ENCODE data around the gene MTFR2.

MTFR2 gene

DNA sequence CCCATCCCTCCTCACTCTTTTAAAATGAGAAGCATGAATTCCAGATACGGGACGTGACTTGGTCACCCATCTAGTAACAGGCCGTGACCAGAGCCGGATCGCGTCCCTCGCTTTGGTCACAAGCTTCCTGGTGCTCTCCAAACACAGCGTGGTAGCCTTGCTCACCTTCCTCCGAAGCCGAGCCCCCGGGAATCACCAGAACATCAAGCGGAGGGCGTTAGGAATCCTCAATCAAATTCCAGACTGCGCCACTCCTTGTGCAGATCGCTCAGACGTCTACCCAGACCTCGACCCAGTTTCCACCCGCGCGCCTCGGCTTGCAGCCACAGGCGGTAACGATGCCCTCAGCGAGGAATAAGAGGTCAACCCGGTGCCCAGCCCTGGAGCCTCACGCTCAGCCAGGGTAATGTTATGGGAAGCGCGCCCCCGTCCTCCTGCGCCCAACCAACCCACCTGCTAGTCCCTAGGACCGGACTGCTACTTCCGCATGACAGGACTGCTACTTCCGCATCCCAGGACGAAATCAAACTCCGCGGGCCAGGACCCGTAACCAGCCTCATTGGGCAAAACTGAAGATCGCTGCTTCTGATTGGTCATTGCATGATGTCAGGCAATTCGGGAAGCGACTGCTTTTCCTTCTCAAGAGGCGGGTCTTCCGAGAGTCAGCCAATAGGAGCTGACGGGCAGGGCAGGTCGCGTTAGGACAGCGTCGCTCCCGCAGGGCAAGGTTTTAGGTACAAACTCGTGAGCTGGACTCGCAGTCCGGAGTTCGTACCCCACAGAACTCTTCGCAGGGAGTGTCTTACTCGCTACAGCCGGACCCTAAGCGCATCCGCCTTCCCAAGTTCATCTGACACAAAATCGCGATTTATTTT, at the start of gene MTFR2:
Gene MTFR2, minus strand, starts transcription at position 501 of the 875 bp plus-strand sequence. CDS start 1,212 bp downstream, outside the sequence.
- peak; percentile 93 for DNase-seq

GRCh38 chr6:136294621-136295020, 44.5 kb upstream of the MTFR2 start:
- DNase-seq = no peak

DNA sequence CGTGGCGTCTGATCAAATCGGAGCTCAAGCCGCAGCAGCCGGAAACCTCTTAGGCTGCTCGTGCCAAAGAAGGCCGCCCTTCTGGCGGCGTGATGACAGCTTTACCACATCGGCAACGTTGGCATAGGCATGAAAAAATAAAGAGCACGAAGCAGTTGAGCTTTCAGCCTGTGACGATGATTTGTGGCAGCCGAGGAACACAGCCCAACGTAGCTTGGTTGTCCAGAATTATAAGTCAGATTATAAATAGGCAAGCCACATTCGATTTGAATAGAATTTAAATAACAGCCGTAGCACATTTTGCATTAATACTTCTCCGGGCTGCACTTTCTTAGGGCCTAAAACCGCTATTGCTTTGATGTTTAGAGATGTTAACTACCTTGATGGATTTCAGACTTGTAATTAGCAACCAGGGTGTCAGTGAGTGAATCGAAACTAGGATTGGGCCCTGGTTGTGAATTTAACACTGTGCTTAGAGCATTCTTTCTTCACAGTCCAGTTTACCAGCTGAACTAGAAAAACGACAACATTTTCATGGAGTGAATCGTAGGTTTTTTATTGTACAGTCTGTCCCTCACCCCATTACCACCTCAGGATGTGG, 40.4 kb upstream of the MTFR2 start:
- peak; percentile 9 for DNase-seq

DNA sequence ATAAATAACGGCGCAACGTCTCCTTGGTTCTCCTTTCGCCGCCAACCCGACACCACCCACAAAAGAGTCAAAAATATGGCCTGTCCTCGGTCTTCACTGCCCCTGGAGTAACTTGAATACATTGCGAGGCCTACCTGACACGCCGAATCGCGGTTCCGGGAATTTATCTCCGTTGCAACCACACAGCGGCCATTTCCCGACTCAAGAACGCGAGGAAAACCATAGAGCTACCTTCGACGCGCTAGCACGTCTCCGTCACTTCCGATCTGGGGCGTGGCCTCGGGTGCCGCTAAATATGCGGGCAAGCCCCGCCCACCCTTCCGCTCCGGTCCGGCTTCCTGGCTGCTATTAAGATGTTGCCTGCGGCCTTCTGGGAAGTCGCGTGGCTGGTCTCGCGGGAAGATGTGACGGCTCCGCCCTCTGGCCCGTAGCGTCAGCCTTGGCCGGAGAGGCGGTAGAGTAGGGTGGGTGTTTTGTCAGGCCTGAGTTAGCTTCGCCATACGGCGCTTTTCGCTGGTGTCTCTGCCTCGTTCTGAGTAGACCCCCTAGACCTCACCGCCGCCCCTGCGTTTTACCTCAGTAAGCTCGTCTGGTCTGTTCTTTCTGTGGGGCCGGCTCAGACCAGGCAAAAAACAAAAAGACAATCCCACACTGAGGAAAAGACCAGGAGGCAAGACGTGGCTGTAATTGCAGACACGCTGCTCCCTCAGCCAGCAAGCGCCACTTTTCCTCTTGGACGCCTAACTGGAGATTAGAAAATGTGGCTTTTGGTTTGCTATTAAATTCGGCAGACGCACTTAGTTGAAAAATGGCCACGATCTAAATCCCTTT, 39.7 kb upstream of the MTFR2 start, which contains the start of gene BCLAF1:
Gene BCLAF1, minus strand, starts transcription at position 268 of the 831 bp plus-strand sequence. CDS start 9,980 bp downstream, outside the sequence.
- peak; percentile 89 for DNase-seq

DNA sequence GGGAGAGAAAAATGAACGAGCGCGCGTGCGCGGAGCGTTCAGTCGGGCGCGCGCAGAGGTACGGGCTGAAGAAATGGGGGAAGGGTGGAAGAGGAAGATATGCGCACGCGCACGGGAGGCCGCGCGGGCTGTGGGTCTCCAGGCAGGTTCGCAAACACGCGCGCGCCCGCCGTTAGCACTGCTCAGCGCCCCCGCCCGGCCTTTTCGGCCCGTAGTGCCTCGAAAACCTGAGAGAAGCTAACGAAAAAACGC, 39.1 kb upstream of the MTFR2 start:
- DNase-seq = peak; percentile 23

DNA sequence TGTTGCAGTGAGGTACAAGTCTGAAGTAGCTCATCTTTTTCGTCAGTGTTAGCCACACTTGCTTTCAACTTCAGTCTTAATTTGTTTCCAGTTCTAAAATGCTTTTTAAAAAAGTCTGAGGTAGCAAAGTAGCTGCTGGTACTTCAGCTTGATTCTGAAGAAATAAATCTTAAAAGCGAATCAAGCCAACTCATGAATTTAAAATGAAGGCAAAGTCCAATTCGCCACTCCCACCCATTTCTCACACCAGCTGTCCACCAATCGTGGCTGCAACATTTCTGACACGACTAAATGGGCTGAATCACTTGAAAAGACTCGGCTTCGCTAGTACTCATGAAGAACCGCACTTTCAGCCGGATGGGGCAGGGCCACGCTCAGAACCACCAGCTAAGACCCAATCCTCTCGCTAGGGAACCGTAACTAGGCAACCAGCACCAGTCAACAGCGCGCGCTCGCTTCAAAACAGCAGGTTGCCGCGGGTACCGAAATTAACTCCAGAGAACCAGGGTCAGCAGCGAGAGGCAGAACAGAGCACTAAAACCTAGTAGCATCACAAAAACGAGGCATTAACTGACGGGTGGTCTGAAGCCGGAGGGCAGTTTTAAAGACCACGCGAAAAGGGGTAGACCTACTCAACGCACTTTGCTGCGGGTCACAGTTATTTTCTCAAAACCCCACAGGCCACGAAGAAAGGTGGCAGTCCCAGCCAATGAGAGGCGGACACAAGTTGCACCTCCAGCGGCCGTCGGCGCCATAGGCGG, 38.6 kb upstream of the MTFR2 start:
- peak; percentile 21 for DNase-seq

- no peak for DNase-seq
These were observed 34.8 kb upstream of the MTFR2 start for GRCh38 chr6:136284909-136285308.

- no peak for DNase-seq
These were observed 32.8 kb upstream of the MTFR2 start for GRCh38 chr6:136282906-136283305.

GRCh38 chr6:136280032-136280609, 30.0 kb upstream of the MTFR2 start:
- no peak for DNase-seq

GRCh38 chr6:136274062-136274461, 24.0 kb upstream of the MTFR2 start:
- no peak for DNase-seq

DNA sequence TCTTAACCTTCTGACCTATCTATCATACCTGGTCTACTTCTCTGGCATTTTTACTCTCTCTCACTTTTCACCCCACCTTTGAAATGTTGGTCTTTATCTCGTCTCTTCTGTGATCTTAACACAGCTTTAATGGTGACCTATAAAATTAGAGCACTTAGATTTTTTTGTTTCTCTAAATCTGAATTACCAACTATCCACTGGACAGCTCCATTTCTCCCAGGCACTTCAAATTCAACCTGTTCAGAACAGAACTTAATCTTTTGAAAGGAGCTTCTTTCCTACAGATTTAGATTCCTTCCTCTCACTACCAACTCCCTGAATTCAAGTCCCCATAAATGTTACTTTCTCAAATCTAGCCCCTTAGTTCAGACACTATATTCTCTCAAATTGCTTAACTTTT, 15.0 kb upstream of the MTFR2 start:
- DNase-seq = no peak

- DNase-seq = no peak
These were observed 12.8 kb upstream of the MTFR2 start for GRCh38 chr6:136262940-136263339.

- DNase-seq = no peak
These were observed 4.8 kb upstream of the MTFR2 start for GRCh38 chr6:136254851-136255466.

GRCh38 chr6:136253734-136254133, 3.6 kb upstream of the MTFR2 start:
- DNase-seq = no peak

DNA sequence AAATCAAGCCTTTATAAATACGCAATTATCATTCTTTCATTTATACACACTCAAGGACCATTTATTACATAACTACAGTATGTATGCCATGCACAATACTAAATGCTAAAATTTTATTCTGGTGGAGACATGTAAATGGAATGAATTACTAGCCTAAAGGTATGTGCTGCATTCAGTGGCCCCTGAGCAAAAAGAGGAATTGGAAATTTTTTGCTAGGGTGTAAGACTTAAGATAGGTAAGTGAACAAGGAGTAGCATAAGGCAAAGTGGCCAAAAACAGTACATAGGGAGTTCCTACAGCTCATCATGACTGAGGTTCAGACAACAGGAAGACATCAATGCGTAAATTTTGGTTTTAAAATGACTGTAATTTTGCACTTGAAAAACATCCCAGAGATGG, 2.3 kb upstream of the MTFR2 start:
- no peak for DNase-seq

GRCh38 chr6:136251394-136251793, 1.3 kb upstream of the MTFR2 start:
- no peak for DNase-seq

DNA sequence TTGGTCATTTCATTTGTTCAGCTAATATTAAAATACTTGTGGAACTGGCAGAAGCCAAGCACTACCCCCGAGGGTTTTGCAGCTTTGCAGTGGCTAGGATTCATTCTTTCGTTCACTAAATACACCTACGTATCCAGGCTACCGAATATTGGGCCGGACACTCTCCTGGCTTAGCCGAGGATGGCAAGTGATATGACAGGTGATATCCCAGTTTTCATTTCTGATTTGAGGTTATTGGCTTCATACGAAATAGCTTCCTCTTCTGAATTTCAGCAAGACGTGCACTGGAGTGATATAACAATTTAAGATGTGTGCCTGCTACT, 536 bp upstream of the MTFR2 start:
- DNase-seq = no peak

- DNase-seq = no peak
These were observed 775 bp downstream of the MTFR2 start for GRCh38 chr6:136249336-136249735.

DNA sequence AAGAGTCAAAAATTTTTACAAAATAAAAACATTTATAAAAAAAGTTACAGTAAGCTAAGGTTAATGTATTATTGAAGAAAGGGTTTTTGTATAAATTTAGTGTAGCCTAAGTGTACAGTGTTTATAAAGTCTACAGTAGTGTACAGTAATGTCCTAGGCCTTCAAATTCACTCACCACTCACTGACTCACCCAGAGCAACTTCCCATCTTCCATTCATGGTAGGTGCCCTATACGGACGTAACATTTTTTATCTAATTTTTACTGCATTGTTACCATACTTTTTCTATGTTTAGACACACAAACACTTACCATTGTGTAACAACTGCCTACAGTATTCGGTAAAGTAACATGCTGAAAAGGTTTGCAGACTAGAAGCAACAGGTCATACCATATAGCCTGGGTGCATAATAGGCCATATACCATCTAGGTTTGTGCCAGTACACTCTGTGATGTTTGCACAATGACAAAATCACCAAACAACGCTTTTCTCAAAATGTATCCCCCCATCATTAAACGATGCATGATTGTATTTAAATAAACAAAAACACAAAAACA, 6.0 kb downstream of the MTFR2 start:
- DNase-seq = no peak

- DNase-seq = no peak
These were observed 13.4 kb downstream of the MTFR2 start for GRCh38 chr6:136236466-136237293.

- no peak for DNase-seq
These were observed 14.9 kb downstream of the MTFR2 start for GRCh38 chr6:136235233-136235564.
